ENCODE data around the gene ALOX5AP.

DNA sequence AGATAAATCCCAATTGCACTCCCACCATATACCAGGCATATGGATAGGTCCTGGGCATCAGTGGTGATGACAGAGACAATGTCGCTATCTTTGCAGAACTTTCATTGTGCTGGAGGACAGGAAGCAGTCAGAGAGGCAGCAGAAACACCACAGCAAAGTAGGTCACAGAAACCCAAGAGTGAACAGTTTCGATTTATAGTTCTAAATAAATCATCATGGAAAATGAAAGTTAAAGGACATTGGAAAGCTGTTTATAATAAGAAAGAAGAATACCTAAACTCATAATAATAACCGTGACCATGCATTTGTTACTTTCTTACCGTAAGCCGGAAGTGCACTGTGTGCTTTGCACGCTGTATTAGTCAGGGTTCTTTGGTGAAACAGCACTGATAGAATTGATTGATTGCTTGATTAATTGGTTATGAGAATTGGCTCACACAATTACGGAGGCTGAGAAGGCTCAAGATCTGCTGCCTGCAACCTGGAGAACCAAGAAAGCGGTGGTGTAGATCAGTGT is 38.9 kb downstream of the ALOX5AP start:
- TF ChIP-seq POLR2AphosphoS5 (IDR thresholded peaks at IDR 0.05) (no peak), EP300 (IDR thresholded peaks at IDR 0.05) (no peak)
- TF ChIP-seq, protein P1, sequence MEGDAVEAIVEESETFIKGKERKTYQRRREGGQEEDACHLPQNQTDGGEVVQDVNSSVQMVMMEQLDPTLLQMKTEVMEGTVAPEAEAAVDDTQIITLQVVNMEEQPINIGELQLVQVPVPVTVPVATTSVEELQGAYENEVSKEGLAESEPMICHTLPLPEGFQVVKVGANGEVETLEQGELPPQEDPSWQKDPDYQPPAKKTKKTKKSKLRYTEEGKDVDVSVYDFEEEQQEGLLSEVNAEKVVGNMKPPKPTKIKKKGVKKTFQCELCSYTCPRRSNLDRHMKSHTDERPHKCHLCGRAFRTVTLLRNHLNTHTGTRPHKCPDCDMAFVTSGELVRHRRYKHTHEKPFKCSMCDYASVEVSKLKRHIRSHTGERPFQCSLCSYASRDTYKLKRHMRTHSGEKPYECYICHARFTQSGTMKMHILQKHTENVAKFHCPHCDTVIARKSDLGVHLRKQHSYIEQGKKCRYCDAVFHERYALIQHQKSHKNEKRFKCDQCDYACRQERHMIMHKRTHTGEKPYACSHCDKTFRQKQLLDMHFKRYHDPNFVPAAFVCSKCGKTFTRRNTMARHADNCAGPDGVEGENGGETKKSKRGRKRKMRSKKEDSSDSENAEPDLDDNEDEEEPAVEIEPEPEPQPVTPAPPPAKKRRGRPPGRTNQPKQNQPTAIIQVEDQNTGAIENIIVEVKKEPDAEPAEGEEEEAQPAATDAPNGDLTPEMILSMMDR (IDR thresholded peaks at IDR 0.05), result no peak

Data from upper lobe of left lung (tissue), 4 donors.